CD4-positive, alpha-beta T cell treated with Interleukin-15 for 4 hours (primary cell): Measurements from ENCODE around the gene SH2B3.
A peak's percentile ranks its signal among the peaks of the same experiment; 100 is the strongest.
"Not testable (repeated sequence)": the region's sequence is repeated elsewhere in the genome, so short reads cannot be mapped to it uniquely, and the experiment has no call there.

ENCODE experiments used
- DNase-seq: peaks from one replicate; pipeline ENCODE4 v3.0.0-alpha.2; 2020; ENCODE audit warnings: low spot score

Gene SH2B3

DNA sequence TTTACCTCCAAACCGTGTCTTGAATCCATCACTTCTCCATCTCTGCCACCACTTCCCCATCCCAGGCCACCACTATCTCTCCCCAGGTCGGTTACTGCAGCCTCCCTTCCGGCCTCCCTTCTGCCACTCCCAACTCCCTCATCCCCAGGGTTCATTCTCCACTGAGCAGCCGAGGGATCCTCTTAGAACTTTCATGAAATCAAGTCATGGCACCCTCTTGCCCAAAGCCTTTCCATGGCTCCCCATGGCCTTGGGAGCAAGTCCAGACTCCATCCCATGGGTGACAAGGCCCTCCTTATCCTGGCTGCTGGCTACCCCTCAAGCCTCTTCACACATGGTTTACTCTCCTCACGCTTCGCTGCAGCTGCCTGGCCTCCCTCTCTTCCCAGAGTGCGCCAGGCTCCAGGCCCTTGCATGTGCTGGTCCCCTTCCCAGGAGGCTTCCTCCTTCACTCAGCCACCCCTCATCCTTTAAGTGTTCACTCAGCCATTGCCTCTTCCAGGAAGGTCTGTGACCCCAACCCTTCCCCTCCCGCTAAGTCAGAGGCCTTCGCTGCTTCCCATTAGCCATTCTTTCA lies 17.9 kb upstream of the SH2B3 start:
- no peak for DNase-seq

- DNase-seq, result no peak
These were observed 16.1 kb upstream of the SH2B3 start for GRCh38 chr12:111389635-111390034.

DNA sequence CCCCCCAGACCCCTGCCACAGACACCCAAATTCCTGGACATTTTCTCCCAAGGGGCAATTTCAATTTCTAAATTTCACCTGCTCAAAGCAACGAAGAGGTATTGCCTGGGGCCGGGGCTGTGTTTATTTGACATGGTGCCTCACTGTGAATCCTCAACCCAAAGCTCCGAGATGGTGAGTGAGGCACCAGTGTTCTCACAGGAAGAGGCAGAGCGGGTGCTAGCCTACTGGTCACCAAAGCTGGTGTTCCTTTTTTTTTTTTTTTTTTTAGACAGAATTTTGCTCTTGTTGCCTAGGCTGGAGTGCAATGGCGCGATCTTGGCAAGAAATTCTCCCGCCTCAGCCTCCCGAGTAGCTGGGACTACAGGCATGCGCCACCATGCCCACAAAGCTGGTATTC lies 14.8 kb upstream of the SH2B3 start:
- no peak for DNase-seq

- DNase-seq, result no peak
These were observed 11.9 kb upstream of the SH2B3 start for GRCh38 chr12:111393700-111394300.

- DNase-seq, result no peak
These were observed 11.2 kb upstream of the SH2B3 start for GRCh38 chr12:111394480-111394879.

- DNase-seq, result no peak
These were observed 10.2 kb upstream of the SH2B3 start for GRCh38 chr12:111395336-111396187.

DNA sequence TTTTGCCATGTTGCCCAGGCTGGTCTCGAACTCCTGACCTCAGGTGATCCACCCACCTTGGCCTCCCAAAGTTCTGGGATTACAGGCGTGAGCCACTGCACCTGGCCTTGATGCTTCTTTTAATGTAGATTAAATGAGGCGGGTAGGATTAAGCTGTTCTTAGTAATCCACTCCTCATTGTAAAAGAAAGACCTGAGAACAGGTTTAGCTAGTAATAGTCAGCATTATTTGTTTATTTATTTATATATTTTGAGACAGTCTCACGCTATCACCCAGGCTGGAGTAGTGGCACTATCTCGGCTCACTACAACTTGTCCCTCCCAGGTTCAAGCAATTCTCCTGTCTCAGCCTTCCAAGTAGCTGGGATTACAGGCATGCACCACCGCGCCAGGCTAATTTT lies 9.5 kb upstream of the SH2B3 start:
- DNase-seq, result not testable (repeated sequence)

DNA sequence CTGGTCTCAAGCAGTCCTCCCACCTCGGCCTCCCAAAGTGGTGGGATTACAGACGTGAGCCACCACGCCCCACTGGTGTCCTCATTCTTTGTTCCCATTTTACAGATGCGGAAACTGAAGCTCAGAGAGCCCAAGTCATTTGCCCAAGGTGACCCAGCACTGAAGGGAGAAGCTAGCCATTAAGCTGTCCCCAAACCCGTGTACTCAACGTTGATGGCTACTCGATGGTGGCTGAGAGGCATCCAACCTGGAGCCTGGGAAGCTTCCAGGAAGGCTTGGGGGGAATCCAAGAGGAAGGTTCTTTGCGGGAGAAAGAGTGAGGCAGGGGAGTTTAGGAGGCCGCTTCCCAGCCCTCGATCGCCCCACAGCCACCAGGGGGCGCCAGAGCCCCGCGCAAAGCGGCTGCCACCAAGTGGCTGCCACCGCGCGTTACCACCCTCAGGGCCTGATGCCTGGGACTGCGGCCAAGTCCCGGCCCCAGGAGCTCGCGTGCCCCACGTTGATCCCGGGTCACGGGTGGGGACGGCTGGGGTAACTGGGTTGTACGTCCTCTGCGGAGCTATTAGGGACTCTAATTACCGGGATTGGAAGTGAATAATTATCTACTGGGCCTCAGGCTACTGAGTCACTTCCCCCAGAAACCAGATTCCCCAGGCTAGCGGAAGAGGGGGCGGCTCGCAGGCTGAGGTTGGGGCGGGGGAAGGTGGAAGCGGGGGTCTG lies 8.8 kb upstream of the SH2B3 start:
- peak; percentile 85 for DNase-seq

DNA sequence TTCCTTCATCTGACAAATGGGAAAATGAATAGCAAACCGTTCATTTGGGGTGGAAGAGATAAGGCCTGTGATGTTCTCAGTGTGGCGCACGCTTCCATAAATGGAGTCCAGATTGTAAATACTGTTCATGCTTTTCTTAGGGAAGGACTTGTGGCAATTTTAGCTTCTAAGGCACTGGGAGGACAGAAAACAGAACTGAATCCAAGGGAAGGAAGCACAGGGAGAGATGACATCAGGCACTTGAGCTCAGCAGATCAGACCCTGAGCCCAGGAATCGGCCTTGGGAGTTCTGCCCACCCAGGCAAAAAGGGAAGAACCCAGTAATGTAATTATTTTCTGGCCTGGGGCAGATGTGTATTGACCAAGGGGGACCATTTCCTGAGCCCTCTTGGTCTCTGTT lies 7.2 kb upstream of the SH2B3 start:
- no peak for DNase-seq

GRCh38 chr12:111399741-111400404 lies 5.8 kb upstream of the SH2B3 start:
- DNase-seq, result not testable (repeated sequence)

DNA sequence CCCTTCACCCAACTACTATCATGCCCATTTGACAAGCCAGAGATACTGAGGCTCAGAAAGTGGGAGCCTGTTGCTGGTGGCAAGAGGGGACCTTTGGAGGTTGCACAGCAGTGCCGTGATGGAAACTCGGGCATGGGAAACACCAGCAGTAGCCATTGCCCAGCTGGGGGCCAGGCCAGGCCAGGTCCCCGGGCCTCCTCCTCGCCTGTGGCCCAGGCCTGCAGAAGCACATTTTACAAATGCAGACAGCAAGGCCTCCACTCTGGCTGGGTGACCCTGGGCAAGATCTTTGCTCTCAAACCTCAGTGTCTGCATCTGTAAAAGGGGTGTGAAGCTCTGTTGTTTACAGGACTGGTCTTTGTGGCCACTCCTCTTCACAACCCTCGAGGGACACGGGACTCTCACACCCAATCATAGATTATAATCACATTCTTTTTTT lies 4.5 kb upstream of the SH2B3 start:
- DNase-seq, result no peak

DNA sequence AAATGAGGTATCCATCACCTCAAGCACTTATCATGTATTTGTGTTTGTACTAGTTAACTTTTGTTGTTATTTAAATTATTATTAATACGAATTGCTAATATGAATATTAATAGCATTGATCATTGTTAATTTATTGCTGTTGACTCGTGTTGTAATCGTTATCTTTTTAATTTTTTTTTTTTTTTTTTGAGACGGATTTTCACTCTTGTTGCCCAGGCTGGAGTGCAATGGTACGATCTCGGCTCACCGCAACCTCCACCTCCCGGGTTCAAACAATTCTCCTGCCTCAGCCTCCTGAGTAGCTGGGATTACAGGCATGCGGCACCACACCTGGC lies 3.3 kb upstream of the SH2B3 start:
- DNase-seq, result not testable (repeated sequence)

DNA sequence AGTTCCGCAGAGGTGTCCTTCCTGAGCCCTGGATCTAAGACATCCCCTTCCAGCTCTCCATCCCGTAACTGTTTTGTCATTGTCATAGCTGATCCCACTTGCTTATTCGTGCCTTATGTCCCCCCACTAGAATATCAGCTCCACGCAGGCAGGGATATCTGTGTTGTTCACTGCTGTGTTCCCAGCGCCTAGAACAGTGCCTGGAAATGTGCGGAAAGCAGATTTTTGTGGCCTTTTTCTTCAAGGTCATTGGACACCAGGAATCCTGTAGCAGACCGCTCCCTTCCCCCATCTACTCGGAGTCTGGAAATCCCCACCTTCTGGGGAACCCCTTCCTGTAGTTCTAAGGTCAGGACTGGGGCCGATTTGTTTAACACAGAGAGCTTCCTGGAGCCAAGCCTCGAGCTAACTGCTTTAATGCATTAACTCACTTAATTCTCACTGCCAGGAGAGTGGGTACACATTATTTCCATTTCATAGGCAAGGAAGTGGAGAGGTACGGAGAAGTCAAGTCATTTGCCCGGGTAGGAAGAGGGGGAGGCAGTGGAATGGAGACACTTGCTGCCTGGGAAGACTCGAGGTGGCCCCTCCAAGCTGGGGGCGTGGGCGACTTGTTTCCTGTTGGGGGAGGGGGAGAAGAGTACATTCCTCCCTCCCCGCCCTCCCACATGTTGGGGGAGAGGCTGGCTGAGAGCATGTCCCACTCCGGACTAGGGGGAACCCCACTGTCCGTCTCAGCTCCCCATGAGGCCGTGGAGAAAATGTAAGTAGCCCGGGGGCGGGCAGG lies 1.2 kb upstream of the SH2B3 start:
- peak; percentile 53 for DNase-seq

GRCh38 chr12:111405149-111405858 lies 419 bp upstream of the SH2B3 start:
- DNase-seq, result peak; percentile 98

DNA sequence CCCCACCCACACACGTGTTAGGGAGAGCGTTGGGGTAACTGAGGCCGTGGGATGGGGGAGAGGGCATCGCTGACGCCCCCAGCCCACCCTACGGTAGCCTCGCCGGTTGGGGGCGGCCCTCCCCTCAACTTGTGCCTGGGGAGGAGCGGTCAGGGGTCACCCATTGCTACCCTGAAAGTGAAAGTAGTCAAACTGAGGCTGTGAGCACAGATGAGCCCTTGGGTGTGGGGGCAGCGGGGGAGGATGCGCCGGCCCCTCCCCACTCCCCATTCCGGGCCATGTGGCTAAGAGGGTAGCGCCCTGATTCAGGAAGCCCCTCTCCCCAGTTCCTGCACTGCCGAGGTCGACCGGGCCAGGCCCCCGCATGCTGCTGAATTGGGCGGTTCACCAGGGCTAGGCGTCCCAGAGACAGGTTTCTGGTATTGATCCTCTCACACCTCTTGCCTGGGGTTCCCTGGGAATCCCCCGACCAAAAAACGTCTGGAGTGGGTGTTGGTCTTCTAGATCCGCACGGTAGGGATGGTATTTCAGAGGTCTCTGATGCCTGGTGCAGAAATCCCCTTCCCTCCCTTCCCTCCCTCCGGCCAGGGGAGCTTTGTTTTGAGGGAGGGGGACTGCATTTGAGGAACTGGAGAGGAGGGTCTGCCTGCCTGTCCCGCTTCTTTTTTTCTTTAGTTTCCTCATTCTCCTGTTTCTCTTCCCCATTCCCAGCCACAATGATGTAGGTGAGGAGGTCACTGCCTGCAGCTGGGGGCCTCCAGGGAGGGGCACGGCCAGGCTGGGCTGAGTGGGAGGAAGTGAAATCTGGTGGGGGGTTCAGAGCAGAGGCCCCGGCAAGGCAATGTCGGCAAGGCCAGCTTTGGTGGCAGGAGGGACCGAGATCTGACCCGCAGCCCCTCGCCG lies 1.0 kb downstream of the SH2B3 start:
- DNase-seq, result peak; percentile 48

- DNase-seq, result no peak
These were observed 1.8 kb downstream of the SH2B3 start for GRCh38 chr12:111407377-111408115.

DNA sequence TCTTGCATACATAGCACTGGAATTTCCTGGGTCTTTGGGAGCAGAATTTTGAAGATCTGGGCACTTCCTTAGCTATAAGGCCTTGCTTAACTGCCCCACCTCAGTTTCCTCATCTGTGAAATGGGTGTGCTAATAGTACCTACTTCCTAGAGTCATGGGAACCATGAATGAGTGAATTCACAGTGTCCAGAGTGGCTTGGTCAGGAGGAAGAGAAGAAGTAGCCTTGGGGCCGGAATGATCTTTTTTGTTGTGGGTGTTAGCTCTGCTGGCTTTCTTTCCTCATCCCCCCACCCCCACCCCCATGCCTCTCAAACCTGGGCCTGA lies 2.4 kb downstream of the SH2B3 start:
- no peak for DNase-seq

- DNase-seq, result no peak
These were observed 3.1 kb downstream of the SH2B3 start for GRCh38 chr12:111408686-111409402.
